H1 (cell line): Measurements from ENCODE around the gene HLTF. TPM values are rescaled to one million over a fixed set of nuclear protein-coding genes. Genes with fewer than 3 reads are reported as not detected.

Experiments used
- CTCF ChIA-PET: fragments of 300-600 bp; sonication (Branson Sonifier 250); formaldehyde crosslinking; loops from one replicate; lab custom pipeline; 2021; ENCODE audit not compliant: partially characterized antibody; lab: Charles Lee
- POLR2A ChIA-PET: fragments of 300-600 bp; sonication (Branson Sonifier 250); formaldehyde crosslinking; loops from one replicate; lab custom pipeline; 2021; ENCODE audit warnings: inconsistent platforms; ENCODE audit not compliant: partially characterized antibody; lab: Charles Lee
- DNase-seq, 2 experiments: peaks; one replicate each; pipeline versions ENCODE4 v3.0.0 to v3.0.0-alpha.2; 2010 to 2022; ENCODE audit warnings: low spot score in 2 of 2, low read depth in 1 of 2, mixed read lengths in 1 of 2
- FAIRE-seq: peaks from 2 replicates; lab custom pipeline; 2011; peaks lifted over from hg19 to GRCh38; lab: Jason Lieb, UNC
- H2AFZ ChIP-seq: 2 replicates; pipeline ENCODE4 v1.8.1; 2012; ENCODE audit warnings: low read length, inconsistent platforms
- H2AK5ac ChIP-seq: 2 replicates; pipeline ENCODE4 v1.6.1; 2013; ENCODE audit warnings: low read depth, low read length
- H2BK120ac ChIP-seq: replicated peaks from 2 replicates; pipeline ENCODE3; 2013; ENCODE audit warnings: low read depth, low read length, inconsistent platforms
- H2BK12ac ChIP-seq: 2 replicates; pipeline ENCODE4 v1.6.1; 2013; ENCODE audit warnings: low read depth, low read length
- H2BK15ac ChIP-seq: 2 replicates; pipeline ENCODE4 v1.6.1; 2013; ENCODE audit warnings: low read length
- H2BK20ac ChIP-seq: 2 replicates; pipeline ENCODE4 v1.6.1; 2013; ENCODE audit warnings: low read length
- H2BK5ac ChIP-seq: 2 replicates; pipeline ENCODE4 v1.6.1; 2013; ENCODE audit warnings: low read depth, low read length
- H3K14ac ChIP-seq: 2 replicates; pipeline ENCODE4 v1.6.1; 2013; ENCODE audit warnings: inconsistent platforms; ENCODE audit not compliant: insufficient read length
- H3K18ac ChIP-seq: 2 replicates; pipeline ENCODE4 v1.6.1; 2013; ENCODE audit warnings: low read length; ENCODE audit errors: extremely low read depth
- H3K23ac ChIP-seq: 2 replicates; pipeline ENCODE4 v1.6.1; 2013; ENCODE audit warnings: inconsistent platforms; ENCODE audit not compliant: insufficient read length
- H3K23me2 ChIP-seq: 2 replicates; pipeline ENCODE4 v1.6.1; 2013; ENCODE audit warnings: low read depth, low read length
- H3K27ac ChIP-seq: 2 replicates; pipeline ENCODE4 v1.6.1; 2011; ENCODE audit warnings: low read depth, low read length, inconsistent platforms
- H3K27me3 ChIP-seq, 4 experiments: replicated peaks in 1 of 4; 1 replicate in 1 of 4; 2 replicates in 3 of 4; pipeline versions ENCODE4 v1.6.1 to v1.8.1; 2011 to 2013; ENCODE audit warnings: low read length in 3 of 4, mild to moderate bottlenecking in 3 of 4, inconsistent platforms in 2 of 4, mixed read lengths in 2 of 4, moderate library complexity in 1 of 4; ENCODE audit not compliant: control insufficient read depth in 3 of 4, insufficient read depth in 3 of 4; ENCODE audit errors: extremely low read depth in 1 of 4
- H3K36me3 ChIP-seq, 4 experiments: 2 replicates each; pipeline versions ENCODE4 v1.6.1 to v1.8.1; 2011 to 2013; ENCODE audit warnings: mild to moderate bottlenecking in 4 of 4, low read length in 3 of 4, moderate library complexity in 2 of 4, control low read depth in 1 of 4, inconsistent platforms in 1 of 4; ENCODE audit not compliant: insufficient read depth in 4 of 4, control insufficient read depth in 2 of 4
- H3K4ac ChIP-seq: replicated peaks from 2 replicates; pipeline ENCODE3; 2013; ENCODE audit warnings: low read length, low read depth, mixed read lengths, inconsistent platforms; ENCODE audit not compliant: insufficient read length
- H3K4me1 ChIP-seq, 4 experiments: replicated peaks in 1 of 4; 1 replicate in 1 of 4; 2 replicates in 3 of 4; pipeline versions ENCODE4 v1.6.1 to v1.8.1; 2011 to 2013; ENCODE audit warnings: low read length in 3 of 4, inconsistent platforms in 2 of 4, mixed read lengths in 1 of 4; ENCODE audit not compliant: insufficient read depth in 4 of 4, control insufficient read depth in 3 of 4
- H3K4me2 ChIP-seq, 2 experiments: 2 replicates each; pipeline versions ENCODE4 v1.6.1 to v1.8.1; 2011 to 2013; ENCODE audit warnings: low read depth in 2 of 2, low read length in 2 of 2, control low read depth in 1 of 2, inconsistent platforms in 1 of 2, mild to moderate bottlenecking in 1 of 2; ENCODE audit not compliant: insufficient read depth in 1 of 2
- H3K4me3 ChIP-seq, 4 experiments: fragments of 200-600, 300-600 bp in 1 of 4; sonication (generic), shearing (Covaris generic), sonication (Bioruptor Twin) in 1 of 4; 2 replicates each; pipeline versions ENCODE4 v1.5.1 to v1.8.1; 2011 to 2016; ENCODE audit warnings: low read length in 4 of 4, low read depth in 3 of 4, control low read depth in 2 of 4, inconsistent platforms in 2 of 4, mild to moderate bottlenecking in 2 of 4, mixed read lengths in 1 of 4, moderate library complexity in 1 of 4; ENCODE audit not compliant: insufficient read depth in 2 of 4; ENCODE audit errors: extremely low read depth in 1 of 4
- H3K56ac ChIP-seq: replicated peaks from 2 replicates; pipeline ENCODE3; 2013; ENCODE audit warnings: low read depth, mild to moderate bottlenecking, mixed read lengths, low read length, inconsistent platforms; ENCODE audit not compliant: insufficient read length
- H3K79me1 ChIP-seq: 2 replicates; pipeline ENCODE4 v1.6.1; 2013; ENCODE audit warnings: low read depth, low read length, control low read depth
- H3K79me2 ChIP-seq, 2 experiments: 2 replicates each; pipeline versions ENCODE4 v1.6.1 to v1.8.1; 2012 to 2013; ENCODE audit warnings: low read length in 2 of 2, mild to moderate bottlenecking in 2 of 2, inconsistent platforms in 1 of 2; ENCODE audit not compliant: insufficient read depth in 2 of 2, control insufficient read depth in 1 of 2
- H3K9ac ChIP-seq, 4 experiments: replicated peaks in 1 of 4; 1 replicate in 1 of 4; 2 replicates in 3 of 4; pipeline versions ENCODE4 v1.6.1 to v1.8.1; 2011 to 2013; ENCODE audit warnings: low read depth in 3 of 4, low read length in 3 of 4, control low read depth in 2 of 4, mild to moderate bottlenecking in 2 of 4, moderate library complexity in 2 of 4, inconsistent platforms in 1 of 4; ENCODE audit errors: extremely low read depth in 1 of 4
- H3K9me3 ChIP-seq, 2 experiments: 2 replicates each; pipeline versions ENCODE4 v1.6.1 to v1.8.1; 2012 to 2013; ENCODE audit warnings: mild to moderate bottlenecking in 2 of 2, moderate library complexity in 2 of 2, control low read depth in 1 of 2, inconsistent platforms in 1 of 2, low read depth in 1 of 2, low read length in 1 of 2, mixed read lengths in 1 of 2; ENCODE audit not compliant: insufficient read depth in 2 of 2
- H4K20me1 ChIP-seq, 2 experiments: replicated peaks in 1 of 2; 2 replicates each; pipeline versions ENCODE3 to v1.8.1; 2011 to 2013; ENCODE audit warnings: inconsistent platforms in 2 of 2, low read length in 2 of 2, mild to moderate bottlenecking in 1 of 2; ENCODE audit not compliant: insufficient read depth in 2 of 2, control insufficient read depth in 1 of 2
- H4K5ac ChIP-seq: 2 replicates; pipeline ENCODE4 v1.6.1; 2013; ENCODE audit warnings: low read length, low read depth, mixed read lengths, inconsistent platforms; ENCODE audit not compliant: insufficient read length
- H4K8ac ChIP-seq: 2 replicates; pipeline ENCODE4 v1.8.0; 2013; ENCODE audit warnings: mild to moderate bottlenecking, moderate library complexity, low read length, inconsistent platforms; ENCODE audit not compliant: insufficient read depth; ENCODE audit errors: extremely low read depth
- H4K91ac ChIP-seq: replicated peaks from 2 replicates; pipeline ENCODE3; 2013; ENCODE audit warnings: low read length, mixed read lengths, inconsistent platforms; ENCODE audit not compliant: insufficient read length
- BRCA1 ChIP-seq: IDR thresholded peaks from 2 replicates; pipeline ENCODE4 v1.6.1; 2012; ENCODE audit warnings: low read depth, low read length, improper control_type of control experiment
- GABPA ChIP-seq: IDR thresholded peaks from 2 replicates; pipeline ENCODE4 v1.6.1; 2011; ENCODE audit warnings: mild to moderate bottlenecking, low read length, moderate library complexity, borderline replicate concordance; ENCODE audit not compliant: insufficient read depth
- KDM5A ChIP-seq: fragments of 200-600 bp; IDR thresholded peaks from 2 replicates; pipeline ENCODE4 v1.7.1; 2012; ENCODE audit warnings: mild to moderate bottlenecking, low read length, inconsistent platforms, mixed read lengths
- RAD21 ChIP-seq, 2 experiments: IDR thresholded peaks in 1 of 2; conservative IDR thresholded peaks in 1 of 2; 2 replicates each; pipeline ENCODE4 v1.6.1; 2011; ENCODE audit warnings: low read depth in 2 of 2, low read length in 2 of 2, improper control_type of control experiment in 1 of 2, inconsistent platforms in 1 of 2, mild to moderate bottlenecking in 1 of 2, moderate library complexity in 1 of 2
- RBBP5 ChIP-seq: IDR thresholded peaks from 2 replicates; pipeline ENCODE4 v1.7.1; 2012; ENCODE audit warnings: low read depth, mild to moderate bottlenecking, inconsistent platforms, low read length, moderate library complexity, borderline replicate concordance
- RFX5 ChIP-seq: IDR thresholded peaks from 2 replicates; pipeline ENCODE4 v1.6.1; 2011; ENCODE audit warnings: low read depth, low read length, improper control_type of control experiment, borderline replicate concordance
- SAP30 ChIP-seq: fragments of 300-600 bp; sonication (generic); IDR thresholded peaks from 2 replicates; pipeline ENCODE4 v1.7.1; 2012; ENCODE audit warnings: low read length, moderate library complexity, mild to moderate bottlenecking, inconsistent platforms; ENCODE audit not compliant: insufficient read depth, insufficient replicate concordance
- SIX5 ChIP-seq: IDR thresholded peaks from 2 replicates; pipeline ENCODE4 v1.6.1; 2011; ENCODE audit warnings: mild to moderate bottlenecking, low read depth, low read length
- SRF ChIP-seq: IDR thresholded peaks from 2 replicates; pipeline ENCODE4 v1.6.1; 2011; ENCODE audit warnings: mild to moderate bottlenecking, low read depth, low read length, moderate library complexity
- TCF12 ChIP-seq: IDR thresholded peaks from 2 replicates; pipeline ENCODE4 v1.6.1; 2011; ENCODE audit warnings: low read depth, mild to moderate bottlenecking, low read length
- YY1 ChIP-seq: IDR thresholded peaks from 2 replicates; pipeline ENCODE4 v1.6.1; 2011; ENCODE audit warnings: low read depth, mild to moderate bottlenecking, low read length
- ZNF274 ChIP-seq: IDR thresholded peaks from 2 replicates; pipeline ENCODE4 v1.7.0; 2012; ENCODE audit warnings: low read length, borderline replicate concordance; ENCODE audit errors: extremely low read depth
- WGBS, 2 experiments: shearing (Covaris generic) in 1 of 2; methylation state at CpG; one replicate each; pipeline versions ENCODE4 v1.1.6 to v1.1.7; 2013 to 2015; ENCODE audit warnings: low lambda C conversion rate in 2 of 2, mixed read lengths in 2 of 2, inconsistent platforms in 1 of 2, low coverage in 1 of 2, missing lambda C conversion rate in 1 of 2; ENCODE audit not compliant: insufficient replicate concordance in 2 of 2, insufficient coverage in 1 of 2, insufficient read length in 1 of 2; ENCODE audit errors: extremely low coverage in 1 of 2, missing lambda C conversion rate in 1 of 2; 5-methylcytosine and 5-hydroxymethylcytosine counted together
- polyA plus RNA-seq, 7 experiments: library from polyadenylated mRNA; depleted of rRNA in 3 of 7; stranded (reverse) in 5 of 7; unstranded in 2 of 7; fragments of >200 nt in 5 of 7; fragments of 200-250 nt in 2 of 7; gene quantifications; 1 replicate in 5 of 7; 2 replicates in 1 of 7; 4 replicates in 1 of 7; pipeline versions ENCODE4 v1.2.1 to v1.2.3, GENCODE V29; 2011 to 2013; ENCODE audit warnings: missing spikeins in 2 of 7, mixed read lengths in 2 of 7
- total RNA-seq: library from RNA; stranded (reverse); fragmentation: NEBNext Ultra II Directional; extraction: Animal tissue kit (Norgen Biotek cat#: 25700); gene quantifications from 2 replicates; pipeline ENCODE4 v1.2.1, GENCODE V29; 2021
- TF ChIP-seq, protein P1 (sequence below): IDR thresholded peaks from 2 replicates; pipeline ENCODE4 v1.6.1; 2012; ENCODE audit warnings: inconsistent platforms

HLTF gene
- total and polyA plus RNA-seq, 2 of the 8 experiments (the other 6 are each of a cell fraction or from before 2014, with no cell fraction given), result 18.1 to 60.3 TPM

DNA sequence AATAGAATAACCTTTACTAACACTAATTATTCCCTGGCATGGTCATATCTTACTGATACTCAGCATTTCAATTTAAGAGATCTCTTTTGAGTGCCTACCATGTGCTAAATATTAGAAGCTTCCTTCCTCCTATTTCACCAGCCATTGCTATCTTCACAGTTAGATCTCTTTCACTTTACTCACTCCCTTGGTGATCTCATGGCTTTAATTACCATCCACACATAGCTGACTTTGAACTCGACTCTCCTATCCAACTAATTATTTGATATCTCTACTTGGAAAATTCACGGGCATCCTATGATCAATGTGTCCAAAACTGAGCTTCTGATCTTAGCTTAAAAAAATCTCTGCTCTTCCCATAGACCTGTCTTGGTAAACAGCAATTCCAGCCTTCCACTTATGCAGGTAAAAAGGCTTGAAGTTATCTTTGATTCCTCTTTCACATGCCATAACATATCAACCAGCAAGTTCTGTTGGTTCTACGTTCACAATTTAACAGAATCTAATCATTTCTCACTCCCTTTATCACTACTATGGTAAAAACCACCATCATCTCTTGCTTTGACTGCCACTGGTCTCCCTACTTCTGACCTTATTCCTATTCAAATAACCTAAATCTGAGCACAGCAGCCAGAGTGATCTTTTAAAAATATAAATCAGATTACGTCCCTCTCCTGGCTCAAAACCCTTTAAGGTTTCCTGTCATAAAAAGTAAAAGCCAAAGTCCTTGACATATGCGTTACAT lies 41.8 kb downstream of the HLTF start:
- FAIRE-seq, result no peak
- H3K27ac ChIP-seq, result no peak overlapping the region
- no peak overlapping the region for H4K91ac ChIP-seq
- H3K9me3 ChIP-seq, result no peaks in the 10 kb centered on the region
- H2BK5ac ChIP-seq, result no peak overlapping the region
- WGBS, 2 experiments, result 88% methylated on average over 5 of the region's 5 CpGs; no CpG with 5 or more reads in 1 of the 2 experiments
- H3K18ac ChIP-seq, result no peak overlapping the region
- no peak overlapping the region for H2BK12ac ChIP-seq
- H4K20me1 ChIP-seq, result no peaks in the 10 kb centered on the region
- H3K36me3 ChIP-seq, result peaks cover 4 to 69% (median 15%) of the 10 kb centered on the region in 4 experiments; a peak in 7 of 8 replicates
- ChIA-PET POLR2A (interaction anchor here (1.2 to 2.3 kb wide), 2 partner anchors 11 to 13 kb away, joined by 4 to 6 read pairs; no protein-coding TSS in a partner anchor), CTCF (no interaction called here)
- H3K4me3 ChIP-seq, result no peak overlapping the region
- H3K79me1 ChIP-seq, result no peaks in the 10 kb centered on the region
- H2BK20ac ChIP-seq, result no peak overlapping the region
- H3K79me2 ChIP-seq, result no peaks in the 10 kb centered on the region
- H3K23ac ChIP-seq, result no peak overlapping the region
- H3K9ac ChIP-seq, result no peak overlapping the region
- H3K56ac ChIP-seq, result no peak overlapping the region
- no peak overlapping the region for H2AFZ ChIP-seq
- no peaks in the 10 kb centered on the region for H3K4me1 ChIP-seq
- no peak overlapping the region for H4K5ac ChIP-seq
- H2BK15ac ChIP-seq, result no peak overlapping the region
- H2BK120ac ChIP-seq, result no peak overlapping the region
- no peak overlapping the region for H3K4me2 ChIP-seq
- H3K4ac ChIP-seq, result no peak overlapping the region
- no peak overlapping the region for H2AK5ac ChIP-seq
- no peak overlapping the region for H3K14ac ChIP-seq
- DNase-seq, result no peak
- no peak overlapping the region for H4K8ac ChIP-seq
- H3K27me3 ChIP-seq, result no peaks in the 10 kb centered on the region
- H3K23me2 ChIP-seq, result no peaks in the 10 kb centered on the region; the same call in 1 of the 2 replicates
- TF ChIP-seq ZNF274 (no peak), BRCA1 (no peak), RAD21 (IDR thresholded peaks at IDR 0.05 in 1 of 2, conservative IDR thresholded peaks at IDR 0.05 in 1 of 2; ENCODE audit: low read depth in 2 of 2, low read length in 2 of 2) (no peak), RFX5 (no peak), KDM5A (no peak), TCF12 (no peak), YY1 (no peak), GABPA (no peak), SAP30 (no peak), SIX5 (no peak), SRF (no peak), RBBP5 (no peak)
- TF ChIP-seq, protein P1, sequence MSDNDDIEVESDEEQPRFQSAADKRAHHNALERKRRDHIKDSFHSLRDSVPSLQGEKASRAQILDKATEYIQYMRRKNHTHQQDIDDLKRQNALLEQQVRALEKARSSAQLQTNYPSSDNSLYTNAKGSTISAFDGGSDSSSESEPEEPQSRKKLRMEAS, result no peak
